Activated T-cell treated with anti-CD3 and anti-CD28 coated beads, Interleukin-2, amount 50 U/mL, for 24 hours (primary cell): ENCODE data around the gene VIT.
A peak's percentile ranks its signal among the peaks of the same experiment; 100 is the strongest.

Experiments used
- DNase-seq: peaks from one replicate; pipeline ENCODE4 v3.0.0-alpha.2; 2020
- H3K27ac Mint-ChIP-seq: 2 replicates; pipeline ENCODE4 v1.8.0; 2020; ENCODE audit warnings: mild to moderate bottlenecking, mixed read lengths
- H3K27me3 Mint-ChIP-seq: 2 replicates; pipeline ENCODE4 v1.8.0; 2020; ENCODE audit warnings: mixed read lengths
- H3K36me3 Mint-ChIP-seq: 2 replicates; pipeline ENCODE4 v1.8.0; 2020; ENCODE audit warnings: low read depth, mixed read lengths
- H3K4me1 Mint-ChIP-seq: 2 replicates; pipeline ENCODE4 v1.8.0; 2020; ENCODE audit warnings: low read depth, mixed read lengths
- H3K4me3 Mint-ChIP-seq: 2 replicates; pipeline ENCODE4 v1.8.0; 2020; ENCODE audit warnings: mild to moderate bottlenecking, moderate library complexity, mixed read lengths
- H3K9me3 Mint-ChIP-seq: 2 replicates; pipeline ENCODE4 v1.8.0; 2020; ENCODE audit warnings: mixed read lengths

Gene VIT

GRCh38 chr2:36743954-36744353 lies 47.4 kb downstream of the VIT start:
- Mint-ChIP-seq H3K4me3 (no peak overlapping the region), H3K4me1 (peaks cover 5% of the 10 kb centered on the region), H3K27me3 (peaks cover 67% of the 10 kb centered on the region), H3K27ac (no peak overlapping the region), H3K9me3 (no peaks in the 10 kb centered on the region), H3K36me3 (no peaks in the 10 kb centered on the region)
- DNase-seq: no peak

- no peak overlapping the region for H3K27ac Mint-ChIP-seq
- H3K9me3 Mint-ChIP-seq: no peaks in the 10 kb centered on the region
- H3K27me3 Mint-ChIP-seq: peaks cover 65% of the 10 kb centered on the region
- H3K4me1 Mint-ChIP-seq: no peaks in the 10 kb centered on the region
- no peaks in the 10 kb centered on the region for H3K36me3 Mint-ChIP-seq
- no peak overlapping the region for H3K4me3 Mint-ChIP-seq
- no peak for DNase-seq
These were observed 51.7 kb downstream of the VIT start for GRCh38 chr2:36748166-36748565.

GRCh38 chr2:36750101-36750500 lies 53.6 kb downstream of the VIT start:
- Mint-ChIP-seq H3K36me3 (no peaks in the 10 kb centered on the region), H3K27me3 (peaks cover 66% of the 10 kb centered on the region), H3K27ac (no peak overlapping the region), H3K4me3 (no peak overlapping the region), H3K9me3 (no peaks in the 10 kb centered on the region), H3K4me1 (no peaks in the 10 kb centered on the region)
- no peak for DNase-seq

DNA sequence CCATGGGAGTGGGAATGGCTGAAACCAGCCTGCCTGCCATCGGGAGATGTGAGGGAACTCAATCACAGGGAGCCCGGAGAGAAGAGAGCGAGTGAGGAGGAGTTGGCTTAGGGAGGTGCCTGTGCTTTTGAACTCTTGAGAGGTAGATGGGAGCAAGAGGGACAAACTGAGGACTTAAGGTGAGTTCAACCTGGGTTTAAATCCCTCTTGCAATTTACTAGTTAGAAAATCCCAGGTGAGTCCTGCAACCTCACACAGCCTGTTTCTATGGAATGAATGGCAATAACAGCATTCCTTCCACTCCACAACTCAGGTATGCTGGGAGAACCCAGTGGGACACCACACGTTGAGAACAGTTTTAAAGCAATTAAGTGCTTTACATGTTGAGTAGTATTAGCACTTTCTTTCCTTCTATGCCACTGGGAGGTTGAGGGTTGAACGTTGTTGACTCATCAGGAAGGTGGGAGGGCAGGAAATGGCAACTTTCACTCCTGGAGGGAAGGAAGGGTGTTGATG lies 57.3 kb downstream of the VIT start:
- Mint-ChIP-seq H3K4me3 (no peak overlapping the region), H3K9me3 (no peaks in the 10 kb centered on the region), H3K4me1 (no peaks in the 10 kb centered on the region), H3K36me3 (no peaks in the 10 kb centered on the region), H3K27me3 (peaks cover 35% of the 10 kb centered on the region), H3K27ac (no peak overlapping the region)
- DNase-seq: no peak

- Mint-ChIP-seq H3K9me3 (no peaks in the 10 kb centered on the region), H3K36me3 (no peaks in the 10 kb centered on the region), H3K4me1 (no peaks in the 10 kb centered on the region), H3K27me3 (peaks cover 27% of the 10 kb centered on the region), H3K4me3 (no peak overlapping the region), H3K27ac (no peak overlapping the region)
- no peak for DNase-seq
These were observed 58.1 kb downstream of the VIT start for GRCh38 chr2:36754578-36754977.

DNA sequence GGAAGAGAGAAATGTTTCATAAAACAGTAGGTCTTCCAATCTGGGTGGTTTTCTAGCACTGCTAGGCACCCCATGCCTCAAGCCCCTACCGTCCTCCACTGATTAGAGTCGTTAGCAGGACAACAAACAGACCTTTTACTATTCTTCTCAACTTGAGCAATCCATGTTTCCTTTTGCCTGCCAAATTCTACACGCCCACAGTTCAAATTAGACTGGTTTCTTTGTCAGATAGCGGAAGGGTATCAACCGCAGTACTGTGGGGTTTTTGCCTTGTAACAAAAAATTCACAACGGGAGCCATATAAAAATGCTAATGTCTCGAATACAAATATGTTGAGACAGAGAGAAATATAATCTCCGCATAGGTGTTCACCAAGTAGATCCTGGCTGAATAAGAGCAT lies 59.9 kb downstream of the VIT start:
- Mint-ChIP-seq H3K27me3 (peaks cover 20% of the 10 kb centered on the region), H3K4me3 (no peak overlapping the region), H3K9me3 (no peaks in the 10 kb centered on the region), H3K4me1 (no peaks in the 10 kb centered on the region), H3K27ac (no peak overlapping the region), H3K36me3 (no peaks in the 10 kb centered on the region)
- DNase-seq: no peak

- no peaks in the 10 kb centered on the region for H3K4me1 Mint-ChIP-seq
- H3K27me3 Mint-ChIP-seq: peaks cover 15% of the 10 kb centered on the region
- no peak for DNase-seq
- no peaks in the 10 kb centered on the region for H3K9me3 Mint-ChIP-seq
- no peak overlapping the region for H3K4me3 Mint-ChIP-seq
- H3K27ac Mint-ChIP-seq: no peak overlapping the region
- H3K36me3 Mint-ChIP-seq: no peaks in the 10 kb centered on the region
These were observed 66.4 kb downstream of the VIT start for GRCh38 chr2:36762764-36763490.

GRCh38 chr2:36769106-36769505 lies 72.6 kb downstream of the VIT start:
- peaks cover 5% of the 10 kb centered on the region for H3K27me3 Mint-ChIP-seq
- no peak overlapping the region for H3K27ac Mint-ChIP-seq
- H3K9me3 Mint-ChIP-seq: no peaks in the 10 kb centered on the region
- peaks cover 2% of the 10 kb centered on the region for H3K4me1 Mint-ChIP-seq
- DNase-seq: no peak
- no peaks in the 10 kb centered on the region for H3K36me3 Mint-ChIP-seq
- no peak overlapping the region for H3K4me3 Mint-ChIP-seq

- H3K9me3 Mint-ChIP-seq: no peaks in the 10 kb centered on the region
- no peak overlapping the region for H3K27ac Mint-ChIP-seq
- H3K36me3 Mint-ChIP-seq: no peaks in the 10 kb centered on the region
These were observed 74.2 kb downstream of the VIT start for GRCh38 chr2:36770542-36771287.

DNA sequence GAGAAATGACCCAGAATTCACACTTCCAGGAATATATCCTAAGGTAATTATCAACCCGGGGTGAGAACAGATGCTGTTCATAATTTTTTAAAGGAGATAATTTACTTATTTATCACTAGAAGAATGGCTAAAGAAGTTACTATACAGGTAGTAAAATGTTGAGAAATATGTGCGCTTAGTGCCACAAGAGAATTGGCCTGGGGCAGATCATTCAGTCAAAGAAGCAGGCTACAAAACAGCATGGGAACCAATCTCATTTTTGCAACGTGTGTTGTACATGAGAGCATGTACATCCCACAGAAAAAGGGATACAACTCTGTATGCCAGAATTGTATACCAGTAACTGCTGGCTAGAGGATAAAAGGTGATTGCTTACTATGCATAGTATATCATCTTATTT lies 75.2 kb downstream of the VIT start:
- Mint-ChIP-seq H3K4me3 (no peak overlapping the region), H3K27me3 (peaks cover 5% of the 10 kb centered on the region), H3K27ac (no peak overlapping the region), H3K36me3 (no peaks in the 10 kb centered on the region), H3K9me3 (no peaks in the 10 kb centered on the region), H3K4me1 (peaks cover 2% of the 10 kb centered on the region)
- no peak for DNase-seq

More at GRCh38 chr2:36770542-36771287, 74.2 kb downstream of the VIT start:
- H3K4me1 Mint-ChIP-seq: peaks cover 2% of the 10 kb centered on the region
- peaks cover 5% of the 10 kb centered on the region for H3K27me3 Mint-ChIP-seq
- peak; percentile 54 for DNase-seq
- no peak overlapping the region for H3K4me3 Mint-ChIP-seq

- no peak overlapping the region for H3K4me3 Mint-ChIP-seq
- H3K36me3 Mint-ChIP-seq: no peaks in the 10 kb centered on the region
- no peak for DNase-seq
- H3K27ac Mint-ChIP-seq: no peak overlapping the region
- peaks cover 2% of the 10 kb centered on the region for H3K4me1 Mint-ChIP-seq
- peaks cover 5% of the 10 kb centered on the region for H3K27me3 Mint-ChIP-seq
- no peaks in the 10 kb centered on the region for H3K9me3 Mint-ChIP-seq
These were observed 77.4 kb downstream of the VIT start for GRCh38 chr2:36773947-36774346.

- H3K9me3 Mint-ChIP-seq: no peaks in the 10 kb centered on the region
- no peak overlapping the region for H3K4me3 Mint-ChIP-seq
- peaks cover 3% of the 10 kb centered on the region for H3K27me3 Mint-ChIP-seq
- DNase-seq: no peak
- no peaks in the 10 kb centered on the region for H3K36me3 Mint-ChIP-seq
- no peak overlapping the region for H3K27ac Mint-ChIP-seq
- H3K4me1 Mint-ChIP-seq: peaks cover 2% of the 10 kb centered on the region
These were observed 78.8 kb downstream of the VIT start for GRCh38 chr2:36775261-36775660.

GRCh38 chr2:36775806-36776205 lies 79.3 kb downstream of the VIT start:
- H3K9me3 Mint-ChIP-seq: no peaks in the 10 kb centered on the region
- no peak for DNase-seq
- H3K36me3 Mint-ChIP-seq: no peaks in the 10 kb centered on the region
- H3K4me1 Mint-ChIP-seq: peaks cover 2% of the 10 kb centered on the region
- no peak overlapping the region for H3K4me3 Mint-ChIP-seq
- H3K27me3 Mint-ChIP-seq: peaks cover 3% of the 10 kb centered on the region
- H3K27ac Mint-ChIP-seq: no peak overlapping the region

DNA sequence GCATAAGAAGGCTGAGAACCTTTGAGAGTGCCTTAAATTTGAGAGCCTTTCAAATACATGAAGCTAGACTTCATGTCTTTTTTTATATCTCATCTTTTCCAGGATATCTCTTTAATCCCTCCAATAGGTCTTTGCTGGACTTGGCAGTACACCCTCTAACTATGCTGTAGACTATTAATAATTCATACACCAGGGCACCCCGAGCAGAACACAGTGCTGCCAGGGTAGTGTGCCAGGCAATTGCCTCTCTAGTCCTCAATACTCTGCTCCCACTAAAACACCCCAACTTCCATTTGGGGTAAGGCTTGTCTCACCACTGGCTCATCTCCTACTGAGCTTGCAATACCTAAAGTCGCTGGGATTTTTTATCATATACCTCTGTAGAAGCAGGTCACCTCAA lies 80.8 kb downstream of the VIT start:
- Mint-ChIP-seq H3K36me3 (no peaks in the 10 kb centered on the region), H3K9me3 (no peaks in the 10 kb centered on the region), H3K27me3 (peaks cover 13% of the 10 kb centered on the region), H3K27ac (no peak overlapping the region), H3K4me3 (no peak overlapping the region), H3K4me1 (no peaks in the 10 kb centered on the region)
- DNase-seq: no peak

DNA sequence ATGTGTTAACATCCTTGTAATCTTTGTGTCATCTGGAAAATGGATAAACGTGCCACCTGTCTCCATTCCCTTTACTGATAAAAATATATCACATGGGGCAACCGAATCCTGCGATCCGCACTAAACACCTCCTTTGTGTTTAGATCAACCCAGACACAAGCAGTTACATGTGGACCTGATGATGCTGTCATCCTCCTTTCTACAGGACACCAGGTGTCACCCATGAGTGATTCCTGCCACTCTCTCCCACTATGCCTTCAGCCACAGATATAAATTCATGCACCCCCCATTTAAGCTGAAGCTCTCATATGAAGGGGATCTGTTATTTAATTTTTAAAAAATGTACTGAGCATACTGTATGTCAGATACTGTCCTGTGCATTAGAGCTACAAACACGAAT lies 81.3 kb downstream of the VIT start:
- Mint-ChIP-seq H3K4me3 (no peak overlapping the region), H3K36me3 (no peaks in the 10 kb centered on the region), H3K27ac (no peak overlapping the region), H3K27me3 (peaks cover 12% of the 10 kb centered on the region), H3K4me1 (no peaks in the 10 kb centered on the region), H3K9me3 (no peaks in the 10 kb centered on the region)
- no peak for DNase-seq
